HepG2 (cell line): ENCODE measurements around the gene GLRX5. TPM values are rescaled to one million over a fixed set of nuclear protein-coding genes. Genes with fewer than 3 reads are reported as not detected.

Experiments used
- ATAC-seq: fragments of 200-7000 bp; cut with Tn5 transposase; 3 replicates; pipeline ENCODE4 v1.9.1; 2020; ENCODE audit warnings: mild to moderate bottlenecking, moderate library complexity
- BruUV-seq: library from RNA; stranded (reverse); fragments of 400-500 nt; replicated peaks from 2 replicates; lab custom pipeline; 2021; lab: Mats Ljungman, UMichigan
- CTCF ChIA-PET: fragments of 300-600 bp; formaldehyde crosslinking; extraction: SDS; loops from one replicate; lab custom pipeline; 2021; ENCODE audit warnings: low total read pairs, inconsistent platforms, low intra/inter-chr PET ratio; lab: Yijun Ruan, JAX
- POLR2A ChIA-PET: fragments of 350-600 bp; sonication (Branson Sonifier 250); formaldehyde crosslinking; loops from one replicate; lab custom pipeline; 2020; ENCODE audit warnings: antibody characterized with exemption, inconsistent platforms; lab: Yijun Ruan, JAX
- DNase-seq: peaks from one replicate; pipeline ENCODE4 v3.0.0-alpha.2; 2015; ENCODE audit warnings: low spot score
- FAIRE-seq: peaks from 3 replicates; lab custom pipeline; 2011; peaks lifted over from hg19 to GRCh38; lab: Jason Lieb, UNC
- H2AFZ ChIP-seq: one replicate; pipeline ENCODE4 v1.6.1; 2011; ENCODE audit warnings: low read length, inconsistent platforms
- H3K27ac ChIP-seq: fragments of 300-600 bp; 3 replicates; pipeline ENCODE4 v1.8.0; 2011; ENCODE audit warnings: mixed run types, mild to moderate bottlenecking, mixed read lengths, low read length, inconsistent platforms; ENCODE audit not compliant: insufficient read depth; ENCODE audit errors: extremely low read length
- H3K27me3 ChIP-seq, 2 experiments: fragments of 200-600 bp in 1 of 2; 2 replicates in 1 of 2; 3 replicates in 1 of 2; pipeline versions ENCODE4 v1.6.0 to v1.8.0; 2011; ENCODE audit warnings: low read length in 2 of 2, mild to moderate bottlenecking in 2 of 2, moderate library complexity in 2 of 2, inconsistent platforms in 1 of 2; ENCODE audit not compliant: insufficient read depth in 2 of 2, control insufficient read depth in 1 of 2
- H3K36me3 ChIP-seq, 2 experiments: fragments of 200-600 bp in 1 of 2; replicated peaks in 1 of 2; 2 replicates in 1 of 2; 3 replicates in 1 of 2; pipeline versions ENCODE4 v1.5.1 to v1.8.0; 2011; ENCODE audit warnings: low read length in 2 of 2, inconsistent platforms in 1 of 2; ENCODE audit not compliant: insufficient read depth in 2 of 2, control insufficient read depth in 1 of 2
- H3K4me1 ChIP-seq: 2 replicates; pipeline ENCODE4 v1.5.1; 2012; ENCODE audit warnings: low read length, inconsistent platforms; ENCODE audit not compliant: insufficient read depth
- H3K4me2 ChIP-seq: 2 replicates; pipeline ENCODE4 v1.6.0; 2011; ENCODE audit warnings: low read depth, low read length, inconsistent platforms
- H3K4me3 ChIP-seq, 3 experiments: fragments of 200-600 bp in 1 of 3; sonication (generic), shearing (Covaris generic) in 1 of 3; replicated peaks in 1 of 3; 2 replicates each; pipeline ENCODE4 v1.5.1; 2011 to 2016; ENCODE audit warnings: low read length in 3 of 3, inconsistent platforms in 2 of 3, low read depth in 2 of 3, mild to moderate bottlenecking in 2 of 3, control low read depth in 1 of 3, mixed read lengths in 1 of 3; ENCODE audit not compliant: insufficient read depth in 1 of 3
- H3K79me2 ChIP-seq: one replicate; pipeline ENCODE4 v1.6.1; 2011; ENCODE audit warnings: low read length, inconsistent platforms; ENCODE audit not compliant: insufficient read depth
- H3K9ac ChIP-seq: 2 replicates; pipeline ENCODE4 v1.6.0; 2011; ENCODE audit warnings: mild to moderate bottlenecking, low read depth, low read length, inconsistent platforms; ENCODE audit not compliant: insufficient read depth
- H3K9me3 ChIP-seq: 2 replicates; pipeline ENCODE4 v1.5.1; 2012; ENCODE audit warnings: mild to moderate bottlenecking, low read length
- H4K20me1 ChIP-seq: 2 replicates; pipeline ENCODE4 v1.6.0; 2011; ENCODE audit warnings: inconsistent platforms, mild to moderate bottlenecking, low read length, moderate library complexity; ENCODE audit not compliant: insufficient read depth
- HOXA3 ChIP-seq: sonication (generic); formaldehyde crosslinking; IDR thresholded peaks from 2 replicates; pipeline ENCODE4 v1.5.0; 2020; ENCODE audit warnings: missing genetic modification reagents
- KDM1A ChIP-seq: IDR thresholded peaks from 2 replicates; pipeline ENCODE4 v1.6.1; 2016; ENCODE audit warnings: missing compliant biosample characterization
- KDM3A ChIP-seq: IDR thresholded peaks from 2 replicates; pipeline ENCODE4 v1.6.1; 2018; ENCODE audit warnings: low read depth, missing compliant biosample characterization
- SIX1 ChIP-seq: sonication (generic); formaldehyde crosslinking; IDR thresholded peaks from 2 replicates; pipeline ENCODE4 v1.4.0; 2020; ENCODE audit warnings: missing genetic modification reagents, borderline replicate concordance
- SMAD3 ChIP-seq: sonication (generic); formaldehyde crosslinking; IDR thresholded peaks from 2 replicates; pipeline ENCODE4 v1.4.0; 2020; ENCODE audit warnings: missing genetic modification reagents
- STAG1 ChIP-seq: sonication (generic); formaldehyde crosslinking; IDR thresholded peaks from 2 replicates; pipeline ENCODE4 v1.4.0; 2020; ENCODE audit warnings: missing genetic modification reagents
- SYNCRIP ChIP-seq: fragments of 200-400 bp; formaldehyde crosslinking; IDR thresholded peaks from 2 replicates; pipeline ENCODE4 v1.6.1; 2018; ENCODE audit warnings: mild to moderate bottlenecking, low read depth, low read length; ENCODE audit not compliant: insufficient read depth
- TGIF2 ChIP-seq: IDR thresholded peaks from 2 replicates; pipeline ENCODE4 v1.6.1; 2016; ENCODE audit warnings: control low read depth, missing compliant biosample characterization
- ZBTB37 ChIP-seq: sonication (generic); formaldehyde crosslinking; IDR thresholded peaks from 2 replicates; pipeline ENCODE4 v1.4.0; 2020; ENCODE audit warnings: mild to moderate bottlenecking, missing genetic modification reagents
- ZNF430 ChIP-seq: sonication (generic); formaldehyde crosslinking; IDR thresholded peaks from 2 replicates; pipeline ENCODE4 v1.9.0; 2021; ENCODE audit warnings: mild to moderate bottlenecking, missing genetic modification reagents
- ZNF546 ChIP-seq: sonication (generic); formaldehyde crosslinking; conservative IDR thresholded peaks from 2 replicates; pipeline ENCODE4 v1.8.1; 2023; ENCODE audit warnings: mild to moderate bottlenecking, missing genetic modification reagents
- ZNF552 ChIP-seq: sonication (generic); formaldehyde crosslinking; IDR thresholded peaks from 2 replicates; pipeline ENCODE4 v1.9.0; 2022; ENCODE audit warnings: missing genetic modification reagents, mild to moderate bottlenecking, borderline replicate concordance
- WGBS: methylation state at CpG from one replicate; pipeline ENCODE4 v1.1.6; 2017; ENCODE audit warnings: low lambda C conversion rate; 5-methylcytosine and 5-hydroxymethylcytosine counted together
- in situ Hi-C: cut with HindIII; loops from 2 replicates; pipeline ENCODE4 v1.10.0; 2017; ENCODE audit warnings: low pct_unique_long_range_greater_than_20kb; ENCODE audit not compliant: extremely low pct_ligation_motif_present
- intact Hi-C: fragments of 100-400 bp; cut with micrococcal nuclease; formaldehyde crosslinking; loops from one replicate; pipeline ENCODE4 v1.10.0; 2022; ENCODE audit not compliant: unreplicated experiment
- polyA plus RNA-seq, 8 experiments: library from polyadenylated mRNA; depleted of rRNA in 3 of 8; stranded (reverse) in 7 of 8; unstranded in 1 of 8; fragments of >200 nt; fragmentation: Illumina TruSeq in 4 of 8; extraction: Trizol in 4 of 8; gene quantifications; 2 replicates each; pipeline versions ENCODE4 v1.2.1 to v1.2.3, GENCODE V29; 2011 to 2016; ENCODE audit warnings: low read depth in 4 of 8, missing spikeins in 1 of 8, mixed read lengths in 1 of 8; ENCODE audit not compliant: insufficient read depth in 1 of 8
- total RNA-seq, 5 experiments: library from RNA; depleted of rRNA; stranded (reverse); fragments of >200 nt; fragmentation: Illumina TruSeq; extraction: Trizol; gene quantifications; 2 replicates each; pipeline ENCODE4 v1.2.3, GENCODE V29; 2016; ENCODE audit warnings: low read depth in 1 of 5

GLRX5 gene
- total and polyA plus RNA-seq, 2 of the 13 experiments (the other 11 are each of a cell fraction or from before 2014, with no cell fraction given), result 122 to 146 TPM

- no peak overlapping the region for H3K4me3 ChIP-seq
- CTCF ChIA-PET, result no interaction called here
- TF ChIP-seq ZNF552 (CRISPR knock-in tag) (no peak), KDM3A (CRISPR knock-in tag) (no peak), TGIF2 (CRISPR knock-in tag) (no peak), SMAD3 (CRISPR knock-in tag) (no peak), HOXA3 (CRISPR knock-in tag) (no peak), ZBTB37 (CRISPR knock-in tag) (no peak), KDM1A (CRISPR knock-in tag) (no peak), ZNF546 (no peak), ZNF430 (CRISPR knock-in tag) (no peak), STAG1 (CRISPR knock-in tag) (no peak), SYNCRIP (no peak), SIX1 (CRISPR knock-in tag) (no peak)
- no peaks in the 10 kb centered on the region for H3K79me2 ChIP-seq
- no peaks in the 10 kb centered on the region for H4K20me1 ChIP-seq
- ATAC-seq (no peak), DNase-seq (no peak), FAIRE-seq (no peak)
- no peak overlapping the region for H3K4me2 ChIP-seq
- no peak overlapping the region for H3K27ac ChIP-seq
- POLR2A ChIA-PET, result interaction anchor here (7.1 kb wide), 1 partner anchor 29 kb away, joined by 97 read pairs; no protein-coding TSS in a partner anchor
- intact Hi-C loops (no loop called here), in situ Hi-C loops (no loop called here)
- H3K4me1 ChIP-seq, result peaks cover 40% of the 10 kb centered on the region
- H3K36me3 ChIP-seq, result no peaks in the 10 kb centered on the region
- H3K9me3 ChIP-seq, result no peaks in the 10 kb centered on the region
- H2AFZ ChIP-seq, result no peak overlapping the region
- 92% methylated on average over 5 of the region's 7 CpGs for WGBS
- no peaks in the 10 kb centered on the region for H3K27me3 ChIP-seq
- H3K9ac ChIP-seq, result no peak overlapping the region
- BruUV-seq, result no TSS peak
These were observed 18.3 kb downstream of the GLRX5 start for GRCh38 chr14:95553141-95553540.
